Brain microvascular endothelial cell (primary cell): ENCODE measurements around the gene MSX1.

Experiments used
- DNase-seq: peaks from one replicate; pipeline ENCODE4 v3.0.0-alpha.2; 2020
- H3K27ac ChIP-seq: fragments of 250-450 bp; sonication (Bioruptor Pico); 2 replicates; pipeline ENCODE4 v1.5.1; 2020; ENCODE audit warnings: mild to moderate bottlenecking, moderate library complexity
- H3K27me3 ChIP-seq: fragments of 250-450 bp; sonication (Bioruptor Pico); replicated peaks from 2 replicates; pipeline ENCODE4 v1.5.1; 2020; ENCODE audit warnings: mild to moderate bottlenecking
- H3K36me3 ChIP-seq: fragments of 250-450 bp; sonication (Bioruptor Pico); replicated peaks from 2 replicates; pipeline ENCODE4 v1.5.1; 2020; ENCODE audit warnings: mild to moderate bottlenecking
- H3K4me3 ChIP-seq: 2 replicates; pipeline ENCODE4 v1.5.1; 2011; ENCODE audit warnings: low read depth, mild to moderate bottlenecking, control low read depth, low read length, moderate library complexity
- CTCF ChIP-seq: IDR thresholded peaks from 2 replicates; pipeline ENCODE4 v1.5.1; 2011; ENCODE audit warnings: low read depth, mild to moderate bottlenecking, moderate library complexity, low read length, control low read depth, inconsistent platforms; ENCODE audit errors: missing control alignments
- in situ Hi-C: cut with HindIII; loops from 2 replicates; pipeline ENCODE4 v1.10.0; 2017; ENCODE audit warnings: low sequenced_read_pairs, low pct_ligation_motif_present

MSX1 gene

DNA sequence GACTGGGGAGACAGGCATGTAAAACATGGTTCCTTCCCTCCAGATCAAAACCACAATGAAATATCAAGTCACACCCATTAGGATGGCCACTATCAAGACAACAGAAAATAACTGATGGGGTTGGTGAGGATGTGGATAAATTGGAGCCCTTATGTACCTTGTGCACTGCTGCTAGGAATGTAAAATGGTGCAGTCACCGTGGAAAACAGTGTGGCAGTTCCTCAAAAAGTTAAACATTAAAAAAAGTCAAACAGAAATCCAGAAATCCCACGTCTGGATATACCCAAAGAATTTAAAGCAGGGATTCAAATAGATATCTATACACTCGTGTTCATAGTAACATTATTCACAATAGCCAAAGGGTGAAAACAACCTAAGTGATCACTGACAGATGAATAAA is 35.2 kb upstream of the MSX1 start:
- in situ Hi-C loops = no loop called here
- no peak for TF ChIP-seq CTCF
- no peak overlapping the region for H3K4me3 ChIP-seq
- no peak for DNase-seq
- peaks cover under 1% of the 10 kb centered on the region for H3K27me3 ChIP-seq
- H3K36me3 ChIP-seq = no peaks in the 10 kb centered on the region
- no peak overlapping the region for H3K27ac ChIP-seq

- in situ Hi-C loops = no loop called here
Measured at GRCh38 chr4:4825431-4825830, 34.0 kb upstream of the MSX1 start.

GRCh38 chr4:4829837-4830236 is 29.6 kb upstream of the MSX1 start:
- no peaks in the 10 kb centered on the region for H3K36me3 ChIP-seq
- H3K4me3 ChIP-seq = no peak overlapping the region
- in situ Hi-C loops = no loop called here
- TF ChIP-seq CTCF = no peak
- DNase-seq = no peak
- H3K27me3 ChIP-seq = no peaks in the 10 kb centered on the region
- H3K27ac ChIP-seq = no peak overlapping the region

More at GRCh38 chr4:4825431-4825830, 34.0 kb upstream of the MSX1 start:
- TF ChIP-seq CTCF = no peak
- Histone ChIP-seq H3K36me3 (no peaks in the 10 kb centered on the region), H3K4me3 (no peak overlapping the region), H3K27me3 (no peaks in the 10 kb centered on the region), H3K27ac (no peak overlapping the region)
- no peak for DNase-seq

DNA sequence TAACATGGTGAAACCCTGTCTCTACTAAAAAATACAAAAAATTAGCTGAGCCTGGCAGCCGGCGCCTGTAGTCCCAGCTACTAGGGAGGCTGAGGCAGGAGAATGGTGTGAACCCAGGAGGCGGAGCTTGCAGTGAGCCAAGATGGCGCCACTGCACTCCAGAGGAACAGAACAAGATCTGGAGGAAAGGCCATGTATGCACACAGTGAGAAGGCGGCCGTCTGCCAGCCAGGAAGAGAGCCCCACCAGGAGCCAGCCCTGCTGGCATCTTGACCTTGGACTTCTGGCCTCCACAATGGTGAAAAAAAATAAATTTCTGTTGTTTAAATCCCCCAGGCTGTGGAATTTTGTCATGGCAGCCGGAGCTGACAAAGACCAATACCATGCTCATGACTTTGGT is 28.2 kb upstream of the MSX1 start:
- no peak overlapping the region for H3K27ac ChIP-seq
- H3K36me3 ChIP-seq = no peaks in the 10 kb centered on the region
- DNase-seq = no peak
- no peak for TF ChIP-seq CTCF
- H3K4me3 ChIP-seq = no peak overlapping the region
- H3K27me3 ChIP-seq = no peaks in the 10 kb centered on the region
- in situ Hi-C loops = no loop called here

- in situ Hi-C loops = no loop called here
- TF ChIP-seq CTCF = no peak
- H3K27ac ChIP-seq = no peak overlapping the region
- H3K27me3 ChIP-seq = no peaks in the 10 kb centered on the region
- H3K4me3 ChIP-seq = no peak overlapping the region
- H3K36me3 ChIP-seq = no peaks in the 10 kb centered on the region
- no peak for DNase-seq
Measured at GRCh38 chr4:4831825-4832224, 27.6 kb upstream of the MSX1 start.

DNA sequence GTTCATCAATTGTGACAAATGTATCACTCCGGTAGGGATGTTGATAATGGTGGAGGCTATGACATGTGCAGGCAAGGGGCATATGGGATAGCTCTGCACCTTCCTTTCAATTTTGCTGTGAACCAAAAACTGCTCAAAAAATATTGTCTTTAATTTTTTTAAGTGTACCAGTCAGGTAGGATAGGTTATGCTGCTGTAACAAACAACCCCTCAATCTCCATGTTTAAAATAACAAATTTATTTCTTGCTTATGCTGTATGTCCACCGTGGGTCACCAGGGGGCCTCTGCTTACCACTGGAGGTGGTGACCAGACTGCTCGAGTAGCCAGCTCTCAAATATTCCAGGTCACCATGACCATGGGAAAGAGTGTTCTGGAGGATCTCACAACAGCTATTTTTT is 23.4 kb upstream of the MSX1 start:
- no peak overlapping the region for H3K4me3 ChIP-seq
- no peak for DNase-seq
- H3K36me3 ChIP-seq = no peaks in the 10 kb centered on the region
- no peaks in the 10 kb centered on the region for H3K27me3 ChIP-seq
- in situ Hi-C loops = no loop called here
- H3K27ac ChIP-seq = no peak overlapping the region
- no peak for TF ChIP-seq CTCF
